SU-DHL-6 (cell line): ENCODE data around the gene DCLRE1C.

Experiments used
- H2AFZ ChIP-seq: fragments of 200-600 bp; sonication (generic); 2 replicates; pipeline ENCODE4 v1.6.1; 2014; ENCODE audit warnings: low read depth, mild to moderate bottlenecking, moderate library complexity, mixed read lengths, antibody characterized with exemption, low read length; ENCODE audit not compliant: severe bottlenecking
- H3F3A ChIP-seq: fragments of 200-600 bp; shearing (Covaris generic); 2 replicates; pipeline ENCODE4 v1.6.0; 2016; ENCODE audit warnings: antibody characterized with exemption, mild to moderate bottlenecking; ENCODE audit not compliant: insufficient read depth
- H3K27ac ChIP-seq: fragments of 200-600 bp; sonication (generic); 2 replicates; pipeline ENCODE4 v1.5.1; 2016; ENCODE audit warnings: low read depth, mild to moderate bottlenecking, low read length, moderate library complexity, mixed read lengths
- H3K27me3 ChIP-seq: fragments of 200-600 bp; sonication (generic), shearing (Covaris generic); 2 replicates; pipeline ENCODE4 v1.6.0; 2014; ENCODE audit warnings: mild to moderate bottlenecking, low read length
- H3K36me3 ChIP-seq: fragments of 200-600 bp; sonication (generic); 2 replicates; pipeline ENCODE4 v1.6.1; 2014; ENCODE audit warnings: mild to moderate bottlenecking, low read length, mixed read lengths
- H3K4me2 ChIP-seq: fragments of 300-600, 200-600 bp; shearing (Covaris generic), sonication (generic); 2 replicates; pipeline ENCODE4 v1.6.0; 2014; ENCODE audit warnings: low read length, low read depth, mild to moderate bottlenecking; ENCODE audit not compliant: poor library complexity, severe bottlenecking
- H3K4me3 ChIP-seq: fragments of 200-600 bp; sonication (generic); 2 replicates; pipeline ENCODE4 v1.5.1; 2014; ENCODE audit warnings: antibody characterized with exemption, low read length, mild to moderate bottlenecking, mixed read lengths; ENCODE audit not compliant: insufficient read depth, poor library complexity, severe bottlenecking
- H3K79me2 ChIP-seq: fragments of 200-600 bp; sonication (generic); 2 replicates; pipeline ENCODE4 v1.6.1; 2014; ENCODE audit warnings: mild to moderate bottlenecking, low read length, moderate library complexity; ENCODE audit not compliant: insufficient read depth
- H3K9ac ChIP-seq: fragments of 200-600 bp; sonication (generic); 2 replicates; pipeline ENCODE4 v1.7.0; 2014; ENCODE audit warnings: mild to moderate bottlenecking, low read length
- H3K9me2 ChIP-seq: fragments of 200-600 bp; sonication (generic); replicated peaks from 2 replicates; pipeline ENCODE4 v1.6.1; 2014; ENCODE audit warnings: low read length; ENCODE audit not compliant: insufficient read depth
- H3K9me3 ChIP-seq: fragments of 200-600 bp; sonication (generic); 2 replicates; pipeline ENCODE4 v1.6.1; 2014; ENCODE audit warnings: low read length, mixed read lengths; ENCODE audit not compliant: insufficient read depth
- H4K20me1 ChIP-seq: fragments of 200-600 bp; sonication (generic); 2 replicates; pipeline ENCODE4 v1.6.1; 2014; ENCODE audit warnings: low read depth, mild to moderate bottlenecking, antibody characterized with exemption, low read length, moderate library complexity, mixed read lengths
- CTCF ChIP-seq: fragments of 200-600 bp; sonication (generic); IDR thresholded peaks from one replicate; pipeline ENCODE4 v1.5.1; 2017; ENCODE audit warnings: antibody characterized with exemption, mild to moderate bottlenecking, low read length, moderate library complexity; ENCODE audit not compliant: insufficient read depth, poor library complexity, severe bottlenecking
- EZH2phosphoT487 ChIP-seq: fragments of 200-600 bp; sonication (generic), shearing (Covaris generic); conservative IDR thresholded peaks from 2 replicates; pipeline ENCODE4 v1.6.1; 2018; ENCODE audit warnings: mild to moderate bottlenecking, antibody characterized with exemption, low read length, moderate library complexity, mixed read lengths

Gene DCLRE1C

GRCh38 chr10:14952851-14953423 is 959 bp downstream of the DCLRE1C start:
- H3K79me2 ChIP-seq, result peaks cover 58% of the 10 kb centered on the region
- no peaks in the 10 kb centered on the region for H3K27me3 ChIP-seq
- TF ChIP-seq CTCF (no peak), EZH2phosphoT487 (no peak)
- H3K27ac ChIP-seq, result peak overlapping the region; percentile 91
- no peaks in the 10 kb centered on the region for H3K9me2 ChIP-seq
- no peak overlapping the region for H2AFZ ChIP-seq
- H3F3A ChIP-seq, result peaks cover 28% of the 10 kb centered on the region
- H3K9me3 ChIP-seq, result no peaks in the 10 kb centered on the region
- H3K4me2 ChIP-seq, result peak overlapping the region; percentile 80
- H4K20me1 ChIP-seq, result peaks cover 19% of the 10 kb centered on the region
- peaks cover 13% of the 10 kb centered on the region for H3K36me3 ChIP-seq
- H3K4me3 ChIP-seq, result peak overlapping the region; percentile 85
- H3K9ac ChIP-seq, result peak overlapping the region; percentile 91

GRCh38 chr10:14949291-14949690 is 4.6 kb downstream of the DCLRE1C start:
- H3K4me2 ChIP-seq, result no peak overlapping the region
- H3K79me2 ChIP-seq, result peaks cover 82% of the 10 kb centered on the region
- H3K36me3 ChIP-seq, result peaks cover 27% of the 10 kb centered on the region

GRCh38 chr10:14947268-14947667 is 6.6 kb downstream of the DCLRE1C start:
- H3K4me3 ChIP-seq, result no peak overlapping the region
- H3K27me3 ChIP-seq, result no peaks in the 10 kb centered on the region
- H3K79me2 ChIP-seq, result peaks cover 77% of the 10 kb centered on the region
- no peak overlapping the region for H3K27ac ChIP-seq
- H3F3A ChIP-seq, result peaks cover 3% of the 10 kb centered on the region; the same call in 1 of the 2 replicates
- no peak for TF ChIP-seq EZH2phosphoT487
- TF ChIP-seq CTCF, result no peak
- no peak overlapping the region for H3K4me2 ChIP-seq
- H3K36me3 ChIP-seq, result peaks cover 29% of the 10 kb centered on the region
- no peak overlapping the region for H3K9ac ChIP-seq
- peaks cover 23% of the 10 kb centered on the region for H4K20me1 ChIP-seq
- H3K9me2 ChIP-seq, result no peaks in the 10 kb centered on the region
- no peak overlapping the region for H2AFZ ChIP-seq
- H3K9me3 ChIP-seq, result no peaks in the 10 kb centered on the region

More at GRCh38 chr10:14949291-14949690, 4.6 kb downstream of the DCLRE1C start:
- Histone ChIP-seq H3K9me2 (no peaks in the 10 kb centered on the region), H2AFZ (no peak overlapping the region), H3K4me3 (no peak overlapping the region), H4K20me1 (peaks cover 23% of the 10 kb centered on the region), H3F3A (peaks cover 12% of the 10 kb centered on the region), H3K27ac (no peak overlapping the region), H3K9me3 (no peaks in the 10 kb centered on the region), H3K27me3 (no peaks in the 10 kb centered on the region), H3K9ac (no peak overlapping the region)
- TF ChIP-seq EZH2phosphoT487 (no peak), CTCF (no peak)
